ENCODE data around the gene PTPRM. TPM values are rescaled to one million over a fixed set of nuclear protein-coding genes. Genes with fewer than 3 reads are reported as not detected.

The PTPRM gene
- total RNA-seq, 1 donor from 2014 or later: 13.9 TPM

DNA sequence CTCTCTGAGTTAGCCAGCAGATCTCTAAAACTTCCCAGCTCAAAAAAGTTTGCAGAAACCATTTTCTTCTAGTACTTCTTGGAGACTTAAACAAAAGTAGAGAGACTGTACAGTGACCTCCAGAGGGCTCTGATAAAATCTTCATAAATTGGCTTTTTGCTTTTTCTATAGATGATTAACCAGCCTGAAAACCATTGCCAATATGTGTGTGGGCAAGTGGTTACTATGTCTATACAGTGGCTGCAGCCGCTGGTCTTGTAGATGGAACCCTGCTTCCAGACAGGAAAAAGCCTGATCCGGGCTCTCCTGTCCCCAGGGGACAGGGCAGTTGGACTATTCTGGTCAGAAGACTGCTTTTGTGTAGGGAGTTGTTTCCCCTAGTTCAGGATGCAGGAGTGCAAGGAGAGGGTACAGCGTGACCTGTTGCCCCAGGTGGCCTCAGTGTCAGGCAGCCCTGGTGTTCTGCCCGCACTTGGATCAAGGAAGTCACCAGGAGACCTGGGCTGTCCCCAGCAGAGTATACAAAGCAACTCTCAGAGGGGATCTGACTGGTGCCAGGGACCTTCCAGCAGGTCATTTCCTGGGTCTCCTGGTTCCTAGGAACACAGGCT, 7.3 kb upstream of the PTPRM start:
- no peak overlapping the region for H3K9ac ChIP-seq
- H3K27me3 Mint-ChIP-seq (ENCODE audit: insufficient read depth, low read depth): peaks cover 8% of the 10 kb centered on the region

DNA sequence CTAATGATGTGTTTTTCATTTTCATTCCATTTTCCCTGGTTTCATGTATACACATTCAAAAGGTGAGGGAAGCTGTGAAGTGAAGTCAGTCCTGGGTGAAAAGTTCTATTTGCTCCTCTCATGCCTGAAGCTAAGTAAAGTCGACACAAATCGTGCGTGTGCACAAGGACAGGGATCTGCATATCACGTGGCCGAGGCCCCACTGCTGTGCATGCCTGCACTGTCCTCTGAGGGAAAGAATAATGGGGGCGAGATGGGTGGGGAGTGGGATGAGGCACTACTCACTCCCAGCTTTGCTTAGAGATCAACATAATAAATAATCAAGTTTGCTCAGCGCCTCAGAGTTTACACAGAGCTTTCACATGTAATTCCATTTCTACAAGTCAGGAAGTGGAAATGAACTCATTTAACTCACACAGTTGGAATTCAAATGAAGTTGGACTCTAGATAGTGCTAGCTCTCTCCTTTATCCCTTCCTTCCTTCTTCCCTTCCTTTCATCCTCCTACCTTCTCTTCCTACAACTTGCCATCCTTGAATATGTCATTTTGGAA, 5.1 kb upstream of the PTPRM start:
- Histone ChIP-seq H3K79me2 (ENCODE audit: low read depth) (no peaks in the 10 kb centered on the region), H3K27ac (no peak overlapping the region), H3K4me1 (peaks cover 31% of the 10 kb centered on the region), H3K27me3 (peaks cover 18% of the 10 kb centered on the region), H3F3A (ENCODE audit: low read depth) (peaks cover 21% of the 10 kb centered on the region), H3K9me3 (ENCODE audit: low read depth) (no peaks in the 10 kb centered on the region), H4K20me1 (ENCODE audit: low read depth) (no peaks in the 10 kb centered on the region), H2AFZ (replicated peaks) (no peak overlapping the region), H3K9ac (no peak overlapping the region), H3K4me2 (no peak overlapping the region), H3K4me3 (no peak overlapping the region), H3K36me3 (no peaks in the 10 kb centered on the region)
- H3K27me3 Mint-ChIP-seq (ENCODE audit: insufficient read depth, low read depth): peaks cover 8% of the 10 kb centered on the region
- H3K4me3 Mint-ChIP-seq: no peak overlapping the region
- H3K9me3 Mint-ChIP-seq: no peaks in the 10 kb centered on the region
- TF ChIP-seq EZH2 (IDR thresholded peaks at IDR 0.05): no peak
- no peak for TF ChIP-seq EZH2phosphoT487 (IDR thresholded peaks at IDR 0.05)
- TF ChIP-seq, protein P1, sequence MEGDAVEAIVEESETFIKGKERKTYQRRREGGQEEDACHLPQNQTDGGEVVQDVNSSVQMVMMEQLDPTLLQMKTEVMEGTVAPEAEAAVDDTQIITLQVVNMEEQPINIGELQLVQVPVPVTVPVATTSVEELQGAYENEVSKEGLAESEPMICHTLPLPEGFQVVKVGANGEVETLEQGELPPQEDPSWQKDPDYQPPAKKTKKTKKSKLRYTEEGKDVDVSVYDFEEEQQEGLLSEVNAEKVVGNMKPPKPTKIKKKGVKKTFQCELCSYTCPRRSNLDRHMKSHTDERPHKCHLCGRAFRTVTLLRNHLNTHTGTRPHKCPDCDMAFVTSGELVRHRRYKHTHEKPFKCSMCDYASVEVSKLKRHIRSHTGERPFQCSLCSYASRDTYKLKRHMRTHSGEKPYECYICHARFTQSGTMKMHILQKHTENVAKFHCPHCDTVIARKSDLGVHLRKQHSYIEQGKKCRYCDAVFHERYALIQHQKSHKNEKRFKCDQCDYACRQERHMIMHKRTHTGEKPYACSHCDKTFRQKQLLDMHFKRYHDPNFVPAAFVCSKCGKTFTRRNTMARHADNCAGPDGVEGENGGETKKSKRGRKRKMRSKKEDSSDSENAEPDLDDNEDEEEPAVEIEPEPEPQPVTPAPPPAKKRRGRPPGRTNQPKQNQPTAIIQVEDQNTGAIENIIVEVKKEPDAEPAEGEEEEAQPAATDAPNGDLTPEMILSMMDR (IDR thresholded peaks at IDR 0.05): no peak
- DNase-seq (ENCODE audit: low spot score): no peak
- peaks cover 23% of the 10 kb centered on the region for H3K4me1 Mint-ChIP-seq
- H3K27ac Mint-ChIP-seq: no peak overlapping the region
- H3K36me3 Mint-ChIP-seq: no peaks in the 10 kb centered on the region

More for the DNA sequence above, 7.3 kb upstream of the PTPRM start:
- no peaks in the 10 kb centered on the region for H3K36me3 ChIP-seq
- TF ChIP-seq EZH2 (IDR thresholded peaks at IDR 0.05) (no peak), EZH2phosphoT487 (IDR thresholded peaks at IDR 0.05) (no peak)
- TF ChIP-seq, protein P1 (IDR thresholded peaks at IDR 0.05): no peak
- H3K4me1 Mint-ChIP-seq: peaks cover 21% of the 10 kb centered on the region
- no peak overlapping the region for H2AFZ ChIP-seq (replicated peaks)
- H3K4me3 ChIP-seq: no peak overlapping the region
- no peak overlapping the region for H3K4me2 ChIP-seq
- H3K4me3 Mint-ChIP-seq: no peak overlapping the region
- no peaks in the 10 kb centered on the region for H3K79me2 ChIP-seq (ENCODE audit: low read depth)
- H3K27ac ChIP-seq: no peak overlapping the region
- peaks cover 1% of the 10 kb centered on the region for H3K27me3 ChIP-seq
- H3K36me3 Mint-ChIP-seq: no peaks in the 10 kb centered on the region
- no peaks in the 10 kb centered on the region for H3K9me3 ChIP-seq (ENCODE audit: low read depth)
- no peaks in the 10 kb centered on the region for H4K20me1 ChIP-seq (ENCODE audit: low read depth)
- H3K4me1 ChIP-seq: peaks cover 30% of the 10 kb centered on the region
- peaks cover 9% of the 10 kb centered on the region for H3F3A ChIP-seq (ENCODE audit: low read depth)
- H3K9me3 Mint-ChIP-seq: no peaks in the 10 kb centered on the region
- DNase-seq (ENCODE audit: low spot score): no peak
- H3K27ac Mint-ChIP-seq: no peak overlapping the region

DNA sequence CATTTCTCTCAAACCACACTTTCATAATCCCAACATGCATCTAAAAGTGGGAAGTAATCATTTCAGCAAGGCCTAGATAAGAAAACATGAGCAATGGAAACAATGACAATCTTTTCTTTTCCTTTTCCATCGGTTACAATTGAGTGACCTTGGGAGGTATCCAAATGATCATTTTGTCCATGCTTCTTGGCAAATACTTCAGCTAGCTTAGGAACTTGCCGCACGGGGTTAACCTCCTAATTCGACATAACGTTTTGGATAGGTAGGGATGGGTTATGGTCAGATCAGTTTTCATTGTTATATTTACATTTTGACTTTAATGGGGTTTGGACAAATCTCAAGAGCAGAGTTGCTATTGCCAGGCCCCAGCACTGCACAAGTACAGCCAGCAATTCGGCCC, 4.6 kb upstream of the PTPRM start:
- no peaks in the 10 kb centered on the region for H3K36me3 Mint-ChIP-seq
- no peak overlapping the region for H3K9ac ChIP-seq
- H3K4me1 Mint-ChIP-seq: peaks cover 23% of the 10 kb centered on the region
- peaks cover 5% of the 10 kb centered on the region for H3K27me3 Mint-ChIP-seq (ENCODE audit: insufficient read depth, low read depth)
- H3K27ac Mint-ChIP-seq: no peak overlapping the region
- H3K27me3 ChIP-seq: peaks cover 18% of the 10 kb centered on the region
- no peaks in the 10 kb centered on the region for H3K9me3 Mint-ChIP-seq
- peaks cover 30% of the 10 kb centered on the region for H3K4me1 ChIP-seq
- no peak overlapping the region for H3K4me2 ChIP-seq
- no peak overlapping the region for H3K4me3 Mint-ChIP-seq
- H2AFZ ChIP-seq (replicated peaks): no peak overlapping the region
- no peak for DNase-seq (ENCODE audit: low spot score)
- H4K20me1 ChIP-seq (ENCODE audit: low read depth): no peaks in the 10 kb centered on the region
- TF ChIP-seq EZH2phosphoT487 (IDR thresholded peaks at IDR 0.05): no peak
- no peak for TF ChIP-seq EZH2 (IDR thresholded peaks at IDR 0.05)
- TF ChIP-seq, protein P1 (IDR thresholded peaks at IDR 0.05): no peak
- H3K36me3 ChIP-seq: no peaks in the 10 kb centered on the region
- H3K79me2 ChIP-seq (ENCODE audit: low read depth): no peaks in the 10 kb centered on the region
- no peak overlapping the region for H3K27ac ChIP-seq
- H3K4me3 ChIP-seq: no peak overlapping the region
- H3F3A ChIP-seq (ENCODE audit: low read depth): peaks cover 21% of the 10 kb centered on the region
- H3K9me3 ChIP-seq (ENCODE audit: low read depth): no peaks in the 10 kb centered on the region

Measured in neural progenitor cell (in vitro differentiated cells).